ENCODE data around the gene TAF3.

DNA sequence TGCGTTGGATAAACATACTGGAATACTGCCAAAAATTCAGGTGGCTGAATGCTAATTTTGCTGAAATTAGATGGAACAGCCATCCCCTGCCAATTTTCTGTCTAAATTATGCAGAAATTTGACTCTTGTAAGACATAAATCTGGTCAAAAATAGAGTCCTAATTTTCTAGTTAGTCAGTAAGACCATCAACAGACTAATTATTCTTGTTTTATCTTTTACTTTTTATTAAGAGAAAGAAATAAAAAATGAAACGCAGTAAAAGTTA, 125.8 kb downstream of the TAF3 start:
- no peak for TF ChIP-seq POLR2A (IDR thresholded peaks at IDR 0.05)
- no peak for TF ChIP-seq POLR2AphosphoS5 (IDR thresholded peaks at IDR 0.05)
- TF ChIP-seq, protein P1, sequence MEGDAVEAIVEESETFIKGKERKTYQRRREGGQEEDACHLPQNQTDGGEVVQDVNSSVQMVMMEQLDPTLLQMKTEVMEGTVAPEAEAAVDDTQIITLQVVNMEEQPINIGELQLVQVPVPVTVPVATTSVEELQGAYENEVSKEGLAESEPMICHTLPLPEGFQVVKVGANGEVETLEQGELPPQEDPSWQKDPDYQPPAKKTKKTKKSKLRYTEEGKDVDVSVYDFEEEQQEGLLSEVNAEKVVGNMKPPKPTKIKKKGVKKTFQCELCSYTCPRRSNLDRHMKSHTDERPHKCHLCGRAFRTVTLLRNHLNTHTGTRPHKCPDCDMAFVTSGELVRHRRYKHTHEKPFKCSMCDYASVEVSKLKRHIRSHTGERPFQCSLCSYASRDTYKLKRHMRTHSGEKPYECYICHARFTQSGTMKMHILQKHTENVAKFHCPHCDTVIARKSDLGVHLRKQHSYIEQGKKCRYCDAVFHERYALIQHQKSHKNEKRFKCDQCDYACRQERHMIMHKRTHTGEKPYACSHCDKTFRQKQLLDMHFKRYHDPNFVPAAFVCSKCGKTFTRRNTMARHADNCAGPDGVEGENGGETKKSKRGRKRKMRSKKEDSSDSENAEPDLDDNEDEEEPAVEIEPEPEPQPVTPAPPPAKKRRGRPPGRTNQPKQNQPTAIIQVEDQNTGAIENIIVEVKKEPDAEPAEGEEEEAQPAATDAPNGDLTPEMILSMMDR (IDR thresholded peaks at IDR 0.05), result no peak

All from breast epithelium (tissue), 3 donors.